Ishikawa (cell line): Measurements from ENCODE around the gene RPS6KA2.

Experiments used
- CEBPB ChIP-seq: IDR thresholded peaks from 2 replicates; pipeline ENCODE4 v1.6.1; 2012
- CREB1 ChIP-seq: IDR thresholded peaks from 2 replicates; pipeline ENCODE4 v1.6.1; 2012; ENCODE audit warnings: low read depth
- EGR1 ChIP-seq: IDR thresholded peaks from 2 replicates; pipeline ENCODE4 v1.6.1; 2012
- EP300 ChIP-seq: IDR thresholded peaks from 2 replicates; pipeline ENCODE4 v1.6.1; 2012; ENCODE audit warnings: borderline replicate concordance
- FOXM1 ChIP-seq: IDR thresholded peaks from 2 replicates; pipeline ENCODE4 v1.6.1; 2012; ENCODE audit warnings: low read depth, borderline replicate concordance
- MAX ChIP-seq: IDR thresholded peaks from 2 replicates; pipeline ENCODE4 v1.6.1; 2012
- NFIC ChIP-seq: IDR thresholded peaks from 2 replicates; pipeline ENCODE4 v1.6.1; 2012
- RAD21 ChIP-seq: IDR thresholded peaks from 2 replicates; pipeline ENCODE4 v1.6.1; 2012; ENCODE audit warnings: low read depth
- REST ChIP-seq: IDR thresholded peaks from 2 replicates; pipeline ENCODE4 v1.6.1; 2012; ENCODE audit warnings: low read depth, mild to moderate bottlenecking
- TAF1 ChIP-seq: IDR thresholded peaks from 2 replicates; pipeline ENCODE4 v1.6.1; 2012; ENCODE audit warnings: low read depth, mild to moderate bottlenecking
- TEAD4 ChIP-seq: IDR thresholded peaks from 2 replicates; pipeline ENCODE4 v1.6.1; 2012
- USF1 ChIP-seq: IDR thresholded peaks from 2 replicates; pipeline ENCODE4 v1.6.1; 2012
- YY1 ChIP-seq: IDR thresholded peaks from 2 replicates; pipeline ENCODE4 v1.6.1; 2012; ENCODE audit warnings: low read depth
- ZBTB7A ChIP-seq: IDR thresholded peaks from 2 replicates; pipeline ENCODE4 v1.6.1; 2012; ENCODE audit warnings: low read depth

- no peak; the same call in 1 of the 2 replicates for TF ChIP-seq RAD21
- no peak for TF ChIP-seq REST
- TF ChIP-seq MAX: no peak
- TF ChIP-seq YY1: no peak
- no peak for TF ChIP-seq CEBPB
- TF ChIP-seq ZBTB7A: no peak
- TF ChIP-seq EP300: no peak
- no peak for TF ChIP-seq CREB1
- no peak for TF ChIP-seq TAF1
- no peak for TF ChIP-seq USF1
- no peak for TF ChIP-seq FOXM1
- TF ChIP-seq TEAD4: no peak
- TF ChIP-seq EGR1: peak; percentile 38; the same call in 1 of the 2 replicates
- no peak for TF ChIP-seq NFIC
These were observed 114.5 kb downstream of the RPS6KA2 start for GRCh38 chr6:166512567-166512966.
